Stimulated activated CD8-positive, alpha-beta memory T cell treated with anti-CD3 and anti-CD28 coated beads, Interleukin-2, amount 100 ng/mL, for 48 hours (primary cell): ENCODE measurements around the gene ANAPC15.

ENCODE experiments used
- DNase-seq, 2 donors: peaks; one replicate each; pipeline ENCODE4 v3.0.0-alpha.2; 2020; ENCODE audit warnings: low read depth in 2 of 2

The ANAPC15 gene

GRCh38 chr11:72125956-72126355 lies 13.5 kb upstream of the ANAPC15 start:
- no peak for DNase-seq

GRCh38 chr11:72124046-72124445 lies 11.6 kb upstream of the ANAPC15 start:
- no peak for DNase-seq

GRCh38 chr11:72123117-72123653 lies 10.7 kb upstream of the ANAPC15 start:
- DNase-seq = no peak

GRCh38 chr11:72122607-72123006 lies 10.1 kb upstream of the ANAPC15 start:
- DNase-seq = no peak

GRCh38 chr11:72120930-72121329 lies 8.4 kb upstream of the ANAPC15 start:
- no peak for DNase-seq

GRCh38 chr11:72119198-72119597 lies 6.7 kb upstream of the ANAPC15 start:
- DNase-seq = no peak

GRCh38 chr11:72116019-72116755 lies 3.7 kb upstream of the ANAPC15 start:
- DNase-seq = no peak

GRCh38 chr11:72114570-72114969 lies 2.1 kb upstream of the ANAPC15 start:
- DNase-seq = no peak

GRCh38 chr11:72112978-72113808 lies 698 bp upstream of the ANAPC15 start:
- no peak for DNase-seq

GRCh38 chr11:72111300-72112142 lies 974 bp downstream of the ANAPC15 start:
- DNase-seq = no peak

GRCh38 chr11:72105888-72106287 lies 6.6 kb downstream of the ANAPC15 start, which contains the start of gene TOMT:
Gene TOMT, plus strand, starts transcription at chr11:72105924. Its CDS starts 28 bp downstream, at chr11:72105952.
- no peak for DNase-seq

- no peak for DNase-seq
These were observed 8.7 kb downstream of the ANAPC15 start for GRCh38 chr11:72103754-72104167.

- DNase-seq = peak; percentile 94 to 98
These were observed 9.3 kb downstream of the ANAPC15 start, which contains the start of gene LAMTOR1 for GRCh38 chr11:72102946-72103753. Gene LAMTOR1, minus strand, starts transcription at chr11:72103297. Its CDS starts 73 bp downstream, at chr11:72103224.

- no peak for DNase-seq
These were observed 9.9 kb downstream of the ANAPC15 start for GRCh38 chr11:72102631-72102945.

- no peak for DNase-seq
These were observed 10.3 kb downstream of the ANAPC15 start for GRCh38 chr11:72102162-72102561.

GRCh38 chr11:72100462-72100861 lies 12.0 kb downstream of the ANAPC15 start:
- DNase-seq = no peak

GRCh38 chr11:72100009-72100408 lies 12.5 kb downstream of the ANAPC15 start:
- no peak for DNase-seq

- DNase-seq = no peak
These were observed 13.8 kb downstream of the ANAPC15 start for GRCh38 chr11:72098741-72099140.

- peak in 1 of 2 donors; percentile 38 for DNase-seq
These were observed 21.2 kb downstream of the ANAPC15 start for GRCh38 chr11:72091292-72091691.

- no peak for DNase-seq
These were observed 24.3 kb downstream of the ANAPC15 start for GRCh38 chr11:72088076-72088808.
